Effector CD8-positive, alpha-beta T cell (primary cell): Measurements from ENCODE around the gene DDX31.

Source experiments
- DNase-seq: peaks from one replicate; lab custom pipeline; 2025; lab: John Stamatoyannopoulos, UW

DDX31 gene

DNA sequence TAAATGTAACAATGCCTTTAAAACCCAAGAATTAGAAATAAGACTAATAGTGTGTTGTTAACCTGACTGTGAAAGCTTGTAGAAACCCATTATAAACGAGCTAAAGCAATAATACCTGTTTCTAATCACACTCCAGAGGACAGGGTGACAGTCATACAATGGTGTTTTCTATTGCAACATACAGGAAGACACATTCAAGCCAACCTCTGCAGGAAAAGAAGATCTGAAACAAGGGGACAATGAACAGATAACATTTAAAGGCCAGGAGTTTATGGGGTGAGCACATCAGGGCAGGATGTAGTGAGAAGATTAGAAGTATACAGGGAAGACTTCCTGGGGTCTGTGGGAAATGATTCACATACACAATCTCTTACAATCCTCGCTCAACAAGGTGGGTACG lies 73.6 kb downstream of the DDX31 start:
- DNase-seq, result no peak

DNA sequence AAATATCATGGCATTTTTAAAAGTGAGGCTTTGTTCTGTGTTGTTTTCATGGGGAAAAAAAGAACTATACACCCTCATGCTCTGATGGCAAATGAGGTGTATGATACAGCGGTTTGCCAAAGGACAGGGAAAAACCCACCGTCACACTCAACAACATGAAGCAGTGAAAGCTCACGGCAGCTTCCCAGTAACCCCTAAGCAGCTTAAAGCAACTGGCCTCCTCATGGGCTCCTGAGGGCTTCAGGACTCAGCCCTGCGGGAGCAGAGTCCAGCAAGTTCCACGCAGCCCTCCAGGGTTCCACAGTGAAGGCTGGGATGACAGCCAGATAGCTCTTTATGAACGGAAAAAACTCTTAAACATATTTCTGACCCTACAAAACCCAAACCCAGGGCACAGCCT lies 74.5 kb downstream of the DDX31 start:
- DNase-seq, result no peak

DNA sequence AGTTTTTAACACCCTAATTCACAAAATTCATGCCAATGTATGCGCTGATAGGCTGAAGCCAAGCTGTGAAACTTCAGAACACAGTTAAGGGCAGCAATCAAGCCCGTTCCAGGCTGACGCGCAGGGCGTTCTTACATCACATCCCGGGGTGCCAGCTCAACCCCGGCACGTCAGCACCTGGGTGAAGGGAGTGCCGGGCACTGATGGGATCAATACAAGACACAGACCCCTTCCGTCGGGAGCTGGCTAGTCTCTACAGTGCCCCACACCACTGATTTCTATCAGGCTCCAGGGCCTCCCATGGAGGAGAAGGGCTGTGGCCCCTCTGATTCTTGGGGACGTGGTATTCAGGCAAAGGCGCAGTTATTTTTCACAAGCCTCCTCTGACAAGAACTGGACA lies 75.4 kb downstream of the DDX31 start:
- no peak for DNase-seq

DNA sequence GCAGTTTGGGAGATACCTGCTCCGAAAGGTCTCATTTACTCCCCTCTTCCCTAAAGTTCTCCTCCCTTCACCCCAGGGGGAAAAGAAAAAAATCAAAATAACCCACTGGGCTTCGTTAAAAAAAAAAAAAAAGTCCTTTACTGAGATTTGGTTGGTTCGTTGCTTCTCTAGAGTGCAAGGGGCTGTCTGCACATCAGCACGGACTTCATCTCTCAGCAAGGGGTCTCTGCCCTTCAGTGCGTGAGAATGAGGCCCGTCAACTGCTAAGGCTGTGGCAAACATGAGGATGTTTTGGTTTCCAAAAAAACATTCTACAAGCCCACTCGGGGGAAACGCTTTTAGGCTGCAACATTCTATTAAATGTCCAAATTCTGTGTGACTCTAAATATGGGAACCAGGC lies 77.3 kb downstream of the DDX31 start:
- no peak for DNase-seq

DNA sequence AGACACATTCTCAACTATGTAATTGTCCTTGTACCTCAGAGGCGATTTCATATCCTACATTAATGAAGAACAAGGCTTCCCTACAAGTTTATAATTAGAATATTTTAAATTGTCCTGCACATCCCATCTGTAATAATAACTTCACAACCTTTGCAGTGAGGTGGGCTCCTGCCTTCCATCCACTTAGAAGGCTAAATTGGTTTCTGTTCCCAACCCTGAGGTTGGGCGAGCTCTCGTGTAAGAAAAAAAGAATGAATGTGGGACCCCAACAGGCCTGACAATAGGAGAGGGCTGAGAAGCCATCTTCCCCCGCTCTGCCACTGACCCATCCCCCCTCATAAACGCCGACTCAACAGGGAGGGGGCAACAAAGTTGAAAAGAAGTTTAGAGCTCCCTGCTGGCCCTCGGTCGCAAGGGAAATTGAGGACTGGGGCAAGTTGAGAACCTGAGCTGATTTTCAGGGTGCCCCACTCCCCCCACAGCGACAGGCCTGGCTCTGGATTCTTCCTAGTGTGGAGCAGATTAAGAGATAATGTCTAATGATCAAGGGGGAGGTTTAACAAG lies 78.0 kb downstream of the DDX31 start:
- DNase-seq, result no peak

DNA sequence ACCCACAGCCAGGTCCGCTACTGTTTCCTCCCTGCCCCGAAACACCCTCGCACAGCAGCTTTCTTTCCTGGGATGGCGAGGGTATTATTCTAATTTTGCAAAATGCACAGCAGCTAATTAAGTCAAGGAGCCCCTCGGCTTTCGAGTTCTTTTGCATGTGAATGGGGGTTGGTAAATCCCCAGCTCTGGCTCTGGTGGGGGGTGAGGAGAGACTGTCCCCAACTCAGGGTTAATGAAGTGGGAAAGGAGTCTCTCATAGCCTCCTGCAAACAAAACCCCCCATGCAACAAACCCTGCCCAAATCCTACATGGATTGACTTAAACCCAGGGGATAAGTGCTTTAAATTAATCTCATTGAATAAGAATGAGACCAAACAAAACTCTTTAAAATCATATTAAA lies 78.5 kb downstream of the DDX31 start:
- DNase-seq, result no peak

DNA sequence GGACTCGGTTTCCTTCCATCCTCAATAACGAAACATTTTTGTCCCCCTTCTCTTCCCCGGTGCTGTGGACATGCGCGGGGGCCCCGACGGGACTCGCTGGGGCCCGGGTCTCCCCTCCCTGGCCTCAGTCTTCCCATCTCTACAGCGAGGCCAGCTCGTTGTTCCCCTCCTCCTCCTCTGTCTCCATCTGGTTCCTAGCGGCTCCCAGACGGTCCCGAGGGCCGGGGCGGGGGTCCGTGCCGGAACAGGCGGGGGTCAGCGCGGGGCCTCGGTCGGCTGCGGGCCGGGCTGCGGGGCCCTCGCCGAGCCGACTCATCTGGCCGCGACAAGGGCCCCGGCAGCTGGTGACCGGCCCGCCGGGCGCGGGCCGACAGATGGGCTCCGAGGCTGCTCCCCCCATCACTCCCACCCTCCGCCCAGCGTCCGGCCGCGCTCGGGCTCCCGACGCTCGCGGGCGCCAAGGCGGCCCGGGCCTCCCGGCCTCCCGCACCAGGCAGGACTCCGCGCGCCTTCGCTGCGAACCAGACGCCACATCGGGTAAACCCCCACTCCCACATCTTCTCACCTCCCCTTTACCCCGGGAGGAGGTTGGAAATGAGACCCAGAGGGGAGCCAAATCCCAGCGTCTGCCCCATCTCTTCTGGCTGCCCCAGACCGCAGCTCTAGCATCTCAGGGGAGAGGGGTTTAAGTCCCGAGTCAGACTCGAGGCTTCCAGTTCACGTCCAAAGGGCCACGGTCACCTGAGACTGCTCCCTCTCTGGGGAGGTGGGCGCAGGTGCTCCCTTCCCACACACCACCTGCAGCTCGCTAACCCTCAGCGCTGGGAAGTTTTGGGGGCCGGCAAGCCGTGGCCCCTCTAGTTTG lies 79.2 kb downstream of the DDX31 start:
- no peak for DNase-seq

DNA sequence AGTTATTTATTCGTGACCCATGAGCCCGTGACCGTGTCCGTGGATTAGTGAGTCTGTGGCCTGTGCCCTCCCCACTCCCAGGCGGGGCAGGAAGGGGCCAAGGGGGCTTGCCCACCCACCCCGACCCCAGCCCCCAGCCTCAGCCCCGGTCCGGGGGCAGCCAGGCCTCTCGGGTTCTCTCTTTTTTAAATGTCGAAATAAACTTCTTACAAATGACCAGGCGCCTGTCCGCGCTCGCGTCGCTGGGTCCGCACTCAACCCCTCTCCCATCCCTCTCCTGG lies 79.8 kb downstream of the DDX31 start:
- no peak for DNase-seq

DNA sequence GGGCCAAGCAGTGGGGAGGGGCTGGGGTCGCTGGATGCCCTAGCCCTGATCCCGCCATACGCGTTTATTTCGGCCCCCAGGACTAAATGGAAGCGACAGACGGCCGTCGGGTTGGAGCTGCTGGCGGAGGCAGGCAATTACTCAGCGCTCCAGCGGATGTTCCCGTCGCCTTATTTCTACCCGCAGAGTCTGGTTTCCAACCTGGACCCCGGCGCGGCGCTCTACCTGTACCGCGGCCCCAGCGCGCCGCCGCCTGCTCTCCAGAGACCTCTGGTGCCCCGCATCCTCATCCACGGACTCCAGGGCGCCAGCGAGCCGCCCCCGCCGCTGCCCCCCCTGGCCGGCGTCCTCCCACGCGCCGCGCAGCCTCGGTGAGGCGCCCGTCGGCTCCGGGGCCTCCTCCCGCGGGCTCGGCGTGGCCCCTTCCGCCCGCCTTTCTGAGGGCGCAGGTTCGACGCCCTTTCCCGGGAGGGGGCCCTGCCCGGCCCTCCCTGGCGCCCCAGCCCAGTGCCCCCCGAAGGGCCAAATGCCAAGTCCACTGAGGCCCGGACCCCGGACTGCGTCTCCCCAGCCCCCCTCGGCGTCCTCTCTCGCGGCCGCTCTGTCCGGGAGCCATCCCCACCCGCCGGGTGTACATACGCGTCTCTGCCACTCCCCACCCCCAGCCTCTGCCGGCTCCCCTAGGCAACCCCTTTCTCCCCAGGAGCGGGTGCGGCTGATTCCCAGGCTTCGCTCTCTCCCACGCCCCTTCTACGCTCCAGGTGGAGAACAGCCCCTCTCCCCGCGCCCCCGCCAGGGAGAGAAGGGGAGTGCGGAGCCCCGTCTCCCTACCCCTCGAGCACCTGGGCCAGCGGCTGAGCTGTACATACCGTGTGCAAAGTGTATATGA lies 80.4 kb downstream of the DDX31 start:
- no peak for DNase-seq

DNA sequence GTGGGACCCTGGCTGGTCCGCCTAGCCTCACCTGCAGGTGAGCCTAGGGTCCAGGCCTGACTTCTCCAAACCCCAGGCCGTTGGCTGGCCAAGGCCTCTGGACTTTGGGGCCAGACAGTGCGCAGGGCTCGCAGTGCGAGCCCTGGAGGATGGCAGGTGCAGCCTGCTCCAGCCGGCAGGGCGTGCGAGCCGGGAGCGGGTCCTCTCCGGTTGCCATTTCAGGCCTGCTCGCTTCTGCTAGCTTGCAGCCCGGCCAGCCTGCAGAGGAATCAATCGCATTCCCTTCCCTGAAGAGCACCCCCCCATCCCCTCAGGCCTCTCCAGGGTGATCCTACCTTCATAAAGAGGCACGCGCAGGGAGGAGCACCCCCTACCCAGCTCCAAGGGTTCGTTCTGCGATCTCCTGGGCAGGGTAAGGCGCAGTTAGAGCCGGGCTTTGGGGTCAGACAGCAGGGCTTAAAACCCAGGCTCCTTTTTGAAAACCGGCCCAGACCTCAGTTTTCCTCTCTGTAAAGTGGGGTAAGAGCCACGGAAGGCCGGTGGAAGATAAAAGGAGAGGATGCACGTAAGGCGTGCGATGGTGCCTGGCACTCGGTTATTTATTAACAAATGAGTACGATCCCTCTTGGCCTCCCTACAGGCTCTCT lies 81.2 kb downstream of the DDX31 start:
- DNase-seq, result no peak

DNA sequence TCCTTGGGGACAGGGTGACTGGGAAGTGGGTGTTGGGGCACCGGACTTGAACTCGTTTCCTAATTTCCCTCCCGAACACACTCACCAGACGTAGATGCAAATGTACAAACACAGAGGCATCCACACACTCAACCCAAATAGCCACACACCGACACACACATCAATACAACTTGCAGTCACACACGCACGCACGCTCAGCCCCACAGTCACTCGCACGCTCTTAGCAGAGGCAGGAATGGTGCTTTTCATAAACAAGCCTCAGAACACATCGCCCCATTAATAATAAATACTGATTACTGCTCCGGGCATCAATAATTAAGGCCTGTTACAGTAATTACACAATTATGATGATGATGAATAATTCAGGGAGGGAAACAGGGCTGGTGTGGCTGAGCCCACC lies 81.7 kb downstream of the DDX31 start:
- no peak for DNase-seq

DNA sequence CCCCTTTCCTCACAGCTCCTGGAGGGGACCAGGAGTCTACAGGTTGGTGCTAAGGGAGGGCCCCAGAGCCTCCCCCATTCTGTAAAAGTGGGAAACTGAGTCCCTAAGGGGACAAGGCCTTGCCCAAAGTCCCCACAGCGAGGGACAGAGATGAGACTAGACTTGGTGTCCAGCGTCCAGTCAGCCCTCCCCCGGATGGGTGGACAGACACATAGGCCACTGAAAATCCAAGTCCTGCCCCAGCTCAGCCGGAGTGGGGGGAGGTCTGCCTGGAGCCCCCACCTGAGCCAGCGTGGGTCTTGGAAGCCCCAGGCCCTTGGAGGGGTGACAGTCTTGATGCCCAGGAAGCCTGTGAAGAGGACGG lies 82.2 kb downstream of the DDX31 start:
- no peak for DNase-seq

DNA sequence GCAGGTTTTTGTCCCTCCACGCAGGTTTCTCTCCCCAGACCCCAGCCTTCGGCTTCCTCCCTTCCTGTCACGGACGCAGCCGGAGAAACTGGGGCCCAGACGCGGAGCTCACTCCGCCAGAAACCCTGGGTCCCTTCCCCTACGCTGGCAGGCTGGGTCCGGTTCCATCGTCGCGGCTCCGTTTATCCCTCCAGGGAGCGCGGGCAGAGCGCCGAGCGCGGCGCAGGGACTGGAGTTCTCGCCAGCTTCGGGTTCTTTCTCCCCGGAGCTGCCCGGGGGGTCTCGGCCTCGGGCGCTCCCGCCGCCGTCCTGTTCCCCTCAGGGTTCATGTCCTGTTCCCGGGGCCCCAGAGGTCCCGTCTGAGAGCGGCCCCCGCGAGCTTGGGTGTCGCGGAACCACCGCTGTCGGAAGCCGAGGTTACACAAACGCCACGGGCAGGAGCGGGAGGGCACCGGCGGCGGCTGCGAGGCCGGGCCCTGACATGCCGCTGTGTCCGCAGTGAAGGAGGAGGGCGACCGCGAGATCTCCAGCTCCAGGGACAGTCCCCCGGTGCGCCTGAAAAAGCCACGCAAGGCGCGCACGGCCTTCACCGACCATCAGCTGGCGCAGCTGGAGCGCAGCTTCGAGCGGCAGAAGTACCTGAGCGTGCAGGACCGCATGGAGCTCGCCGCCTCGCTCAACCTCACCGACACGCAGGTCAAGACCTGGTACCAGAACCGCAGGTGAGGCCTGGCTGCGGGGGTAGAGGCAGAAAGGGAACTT lies 82.8 kb downstream of the DDX31 start:
- no peak for DNase-seq

DNA sequence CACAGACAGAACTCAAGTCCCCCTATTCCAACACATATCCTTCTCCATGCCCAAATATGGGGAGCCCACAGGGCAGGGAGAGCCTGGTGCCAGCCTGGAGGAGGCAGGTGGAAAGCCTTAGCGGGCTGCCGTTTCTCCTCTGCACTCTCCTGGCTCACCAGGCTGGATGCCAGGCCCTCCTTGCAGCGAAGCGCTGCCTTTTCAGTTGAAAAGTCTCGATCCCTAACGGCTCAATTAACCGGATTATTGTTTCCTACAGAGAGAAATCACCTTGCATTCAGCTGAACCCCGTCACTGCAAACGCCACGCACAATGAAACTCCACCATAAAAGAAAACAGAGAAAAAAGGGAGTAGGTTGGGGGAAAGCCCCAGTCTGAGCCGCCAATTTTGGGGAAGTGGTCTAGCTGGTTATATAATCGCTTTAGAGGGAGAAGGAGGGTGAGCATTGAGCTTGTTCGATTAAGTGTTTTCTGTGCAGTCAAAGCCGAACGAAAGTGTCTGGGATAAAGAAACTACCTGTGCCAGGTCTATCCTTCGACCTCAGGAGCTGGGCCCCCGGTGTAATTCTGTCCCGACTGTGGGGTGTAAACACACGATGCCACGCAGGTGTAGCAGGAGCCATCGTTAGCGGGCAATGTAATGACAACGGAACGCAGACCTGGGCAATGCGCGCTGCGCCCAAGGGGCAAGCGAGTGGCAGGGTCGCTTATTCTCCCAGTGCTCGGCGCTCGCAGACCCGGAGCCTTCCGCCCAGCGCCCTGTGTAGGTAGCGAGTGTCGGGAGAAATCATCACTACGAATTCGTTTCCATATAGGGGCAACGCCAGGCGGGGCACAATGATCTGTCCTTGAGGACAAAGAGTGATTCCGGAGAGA lies 83.6 kb downstream of the DDX31 start:
- DNase-seq, result no peak

DNA sequence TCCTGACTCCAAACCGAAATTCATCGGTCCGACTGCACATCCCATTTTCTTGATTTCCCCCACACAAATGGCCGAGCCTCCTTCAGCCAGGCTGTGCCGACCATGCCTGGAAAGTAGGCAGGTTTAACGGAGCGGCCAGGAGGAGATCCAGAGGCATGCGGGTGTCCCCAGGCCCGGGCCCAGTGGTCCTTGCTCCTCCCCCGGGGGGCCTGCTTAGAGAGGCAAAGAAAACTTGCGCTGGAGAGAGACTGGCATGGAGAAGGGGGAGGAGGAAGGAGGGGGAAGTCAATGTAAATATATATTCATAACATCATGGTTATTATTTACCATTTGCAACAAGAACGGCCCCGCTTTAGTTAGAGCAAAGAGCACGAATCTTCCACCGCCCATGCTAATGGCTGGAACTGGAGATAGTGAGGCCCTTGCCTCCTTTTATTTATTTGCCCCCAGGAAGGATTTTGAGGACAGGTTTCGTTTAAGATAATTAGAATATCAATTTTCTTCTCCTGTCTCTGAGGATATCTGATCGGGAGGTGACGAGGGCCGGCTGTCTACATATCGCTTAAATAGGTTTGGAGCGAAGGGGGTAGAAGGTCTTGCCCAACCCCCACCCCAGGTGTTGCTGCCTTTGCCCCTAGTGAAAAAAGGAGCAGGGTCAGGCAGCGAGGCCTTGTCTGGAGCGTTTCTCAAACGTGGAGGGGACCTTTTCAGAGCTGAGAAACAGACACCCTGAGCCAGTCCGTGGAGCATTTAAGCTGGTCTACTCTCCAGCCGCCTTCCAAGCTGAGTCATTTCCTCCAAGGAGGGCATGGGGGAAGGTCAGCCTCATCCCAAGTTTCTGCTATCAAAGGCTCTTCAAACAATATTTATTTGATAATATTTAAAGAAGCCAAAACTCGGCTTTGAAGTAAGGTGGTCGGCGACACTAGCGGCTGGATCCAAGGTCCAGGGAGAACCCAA lies 84.9 kb downstream of the DDX31 start:
- no peak for DNase-seq

DNA sequence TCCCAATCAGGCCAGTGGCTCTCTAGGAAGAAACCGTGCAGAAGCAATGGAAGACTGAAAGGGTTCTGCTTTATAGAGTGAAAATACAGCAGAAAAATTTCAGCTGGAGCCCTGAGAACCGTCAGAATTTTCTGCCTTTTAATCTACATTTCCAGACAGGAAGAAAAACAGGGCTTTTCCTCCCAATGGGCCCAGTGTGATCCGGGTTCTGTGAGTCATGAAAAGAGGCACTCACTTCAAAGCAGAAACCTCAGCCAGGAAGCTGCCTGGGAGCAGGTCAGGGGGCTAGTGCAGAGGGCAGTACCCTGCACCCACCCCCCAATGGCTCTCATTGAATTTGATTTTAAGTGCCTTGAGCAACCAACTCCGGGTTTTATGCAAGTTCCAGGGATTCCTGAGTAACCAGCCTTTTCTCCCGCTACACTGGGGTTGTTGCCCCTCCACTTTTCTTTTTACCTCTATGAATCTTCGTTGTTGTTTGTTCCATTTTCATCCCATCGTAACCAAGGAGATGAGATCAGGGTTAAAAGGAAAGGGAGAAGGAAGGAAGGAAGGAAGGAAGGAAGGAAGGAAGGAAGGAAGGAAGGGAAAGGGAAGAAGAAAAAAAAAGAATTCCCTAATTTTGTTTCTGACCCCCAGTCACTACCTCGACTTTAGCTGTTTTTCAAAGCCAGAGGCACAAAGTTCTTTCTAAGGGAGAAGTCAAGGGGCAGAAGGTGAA lies 86.0 kb downstream of the DDX31 start:
- DNase-seq, result no peak

DNA sequence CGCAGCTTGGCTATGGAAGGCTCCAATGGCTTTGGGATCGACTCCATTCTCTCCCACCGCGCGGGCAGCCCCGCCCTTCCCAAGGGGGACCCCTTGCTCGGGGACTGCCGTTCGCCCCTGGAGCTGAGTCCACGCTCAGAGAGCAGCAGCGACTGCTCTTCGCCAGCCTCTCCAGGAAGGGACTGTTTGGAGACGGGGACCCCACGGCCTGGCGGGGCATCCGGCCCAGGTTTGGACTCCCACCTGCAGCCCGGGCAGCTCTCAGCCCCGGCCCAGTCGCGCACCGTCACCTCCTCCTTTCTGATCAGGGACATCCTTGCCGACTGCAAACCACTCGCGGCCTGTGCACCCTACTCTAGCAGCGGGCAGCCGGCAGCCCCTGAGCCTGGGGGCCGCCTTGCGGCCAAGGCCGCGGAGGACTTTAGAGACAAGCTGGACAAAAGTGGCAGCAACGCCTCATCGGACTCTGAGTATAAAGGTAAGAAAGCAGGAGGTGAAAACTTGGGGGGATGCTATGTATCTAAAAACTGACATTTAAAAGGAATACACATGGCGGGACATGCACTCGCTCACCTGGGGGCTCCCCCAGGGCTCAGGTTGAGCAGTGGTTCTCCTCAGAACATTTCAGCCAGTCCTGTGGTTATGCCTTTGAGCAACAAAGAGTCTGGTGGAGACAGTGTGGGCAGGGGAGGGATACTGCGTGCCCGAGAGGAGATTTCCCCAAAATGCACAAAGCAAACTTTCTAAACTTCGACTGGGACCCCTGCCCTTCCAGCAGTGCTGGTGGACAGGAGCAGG lies 86.8 kb downstream of the DDX31 start:
- DNase-seq, result no peak

DNA sequence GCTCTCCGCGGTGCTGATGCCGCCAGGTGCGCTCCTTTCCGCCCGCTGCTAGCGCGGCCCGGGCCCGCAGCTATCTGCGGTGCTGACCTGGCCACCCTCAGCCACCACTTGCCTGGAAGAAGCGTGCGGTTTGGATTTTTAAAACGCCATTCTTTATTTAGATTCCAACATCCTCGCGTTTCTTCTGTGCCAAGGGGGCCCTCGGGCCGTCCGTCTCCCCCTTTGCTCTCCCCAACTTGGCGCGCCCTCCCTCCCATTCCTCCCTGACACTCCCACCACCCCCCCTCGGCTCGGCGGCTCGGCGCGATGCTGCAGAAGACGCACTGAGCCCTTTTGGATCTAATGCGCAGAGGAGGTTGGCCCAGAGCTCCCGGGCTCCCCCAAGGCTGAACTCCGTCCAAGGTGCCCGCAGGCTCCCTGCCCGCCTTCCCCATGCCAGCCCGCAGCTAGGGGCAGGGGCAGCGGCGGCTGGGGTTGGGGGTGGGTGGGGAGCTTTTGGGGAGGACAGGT lies 87.5 kb downstream of the DDX31 start, which contains the start of gene BARHL1:
TSS of gene BARHL1 (plus strand) at position 331 of the 510 bp plus-strand sequence. CDS start 192 bp downstream, outside the sequence.
- no peak for DNase-seq
